Suprapubic skin (tissue), 4 donors: ENCODE data around the gene CYP4F2. TPM values are rescaled to one million over a fixed set of nuclear protein-coding genes. Genes with fewer than 3 reads are reported as not detected.

ENCODE experiments used
- DNase-seq, 2 donors: peaks; one replicate each; pipeline ENCODE4 v3.0.0-alpha.2; 2019; ENCODE audit warnings: low spot score in 2 of 2
- H3K27ac ChIP-seq: fragments of 200-600 bp; sonication (generic); one replicate; pipeline ENCODE4 v1.5.1; 2019
- H3K27me3 ChIP-seq: fragments of 200-600 bp; sonication (generic); one replicate; pipeline ENCODE4 v1.5.1; 2019
- H3K36me3 ChIP-seq: fragments of 200-600 bp; sonication (generic); one replicate; pipeline ENCODE4 v1.5.1; 2019
- H3K4me1 ChIP-seq: fragments of 200-600 bp; sonication (generic); one replicate; pipeline ENCODE4 v1.5.1; 2019
- H3K4me3 ChIP-seq: fragments of 200-600 bp; sonication (generic); one replicate; pipeline ENCODE4 v1.5.1; 2019; ENCODE audit warnings: mild to moderate bottlenecking
- H3K9me3 ChIP-seq: fragments of 200-600 bp; sonication (generic); one replicate; pipeline ENCODE4 v1.5.1; 2019
- EP300 ChIP-seq: sonication (generic); formaldehyde crosslinking; IDR thresholded peaks from one replicate; pipeline ENCODE4 v1.6.1; 2017; ENCODE audit warnings: antibody characterized with exemption
- POLR2A ChIP-seq, 2 donors: fragments of 450-650 bp; IDR thresholded peaks; one replicate each; pipeline ENCODE4 v1.6.1; 2017; ENCODE audit warnings: antibody characterized with exemption in 2 of 2, mild to moderate bottlenecking in 2 of 2, moderate library complexity in 2 of 2
- POLR2AphosphoS5 ChIP-seq, 3 donors: sonication (generic); formaldehyde crosslinking; IDR thresholded peaks; one replicate each; pipeline ENCODE4 v1.6.1; 2017; ENCODE audit warnings: antibody characterized with exemption in 3 of 3
- WGBS: methylation state at CpG from one replicate; pipeline ENCODE4 v1.1.5; 2018; 5-methylcytosine and 5-hydroxymethylcytosine counted together
- total RNA-seq, 4 donors: library from RNA; depleted of rRNA; stranded (reverse); fragments of >200 nt; gene quantifications; one replicate each; pipeline ENCODE4 v1.1.0, GENCODE V29; 2016
- TF ChIP-seq, protein P1 (sequence below), 2 donors: fragments of 200-600 bp in 1 of 2; fragments of 450-650 bp in 1 of 2; sonication (generic) in 1 of 2; IDR thresholded peaks; one replicate each; pipeline ENCODE4 v1.5.1; 2016 to 2019; ENCODE audit warnings: antibody characterized with exemption in 2 of 2, mild to moderate bottlenecking in 1 of 2, moderate library complexity in 1 of 2

Gene CYP4F2, protein sequence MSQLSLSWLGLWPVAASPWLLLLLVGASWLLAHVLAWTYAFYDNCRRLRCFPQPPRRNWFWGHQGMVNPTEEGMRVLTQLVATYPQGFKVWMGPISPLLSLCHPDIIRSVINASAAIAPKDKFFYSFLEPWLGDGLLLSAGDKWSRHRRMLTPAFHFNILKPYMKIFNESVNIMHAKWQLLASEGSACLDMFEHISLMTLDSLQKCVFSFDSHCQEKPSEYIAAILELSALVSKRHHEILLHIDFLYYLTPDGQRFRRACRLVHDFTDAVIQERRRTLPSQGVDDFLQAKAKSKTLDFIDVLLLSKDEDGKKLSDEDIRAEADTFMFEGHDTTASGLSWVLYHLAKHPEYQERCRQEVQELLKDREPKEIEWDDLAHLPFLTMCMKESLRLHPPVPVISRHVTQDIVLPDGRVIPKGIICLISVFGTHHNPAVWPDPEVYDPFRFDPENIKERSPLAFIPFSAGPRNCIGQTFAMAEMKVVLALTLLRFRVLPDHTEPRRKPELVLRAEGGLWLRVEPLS
- 10 to 100 TPM in 1 of 4 donors, 1 to 10 TPM in 3; 1.2 to 13.7 (median 3.3) TPM for total RNA-seq

DNA sequence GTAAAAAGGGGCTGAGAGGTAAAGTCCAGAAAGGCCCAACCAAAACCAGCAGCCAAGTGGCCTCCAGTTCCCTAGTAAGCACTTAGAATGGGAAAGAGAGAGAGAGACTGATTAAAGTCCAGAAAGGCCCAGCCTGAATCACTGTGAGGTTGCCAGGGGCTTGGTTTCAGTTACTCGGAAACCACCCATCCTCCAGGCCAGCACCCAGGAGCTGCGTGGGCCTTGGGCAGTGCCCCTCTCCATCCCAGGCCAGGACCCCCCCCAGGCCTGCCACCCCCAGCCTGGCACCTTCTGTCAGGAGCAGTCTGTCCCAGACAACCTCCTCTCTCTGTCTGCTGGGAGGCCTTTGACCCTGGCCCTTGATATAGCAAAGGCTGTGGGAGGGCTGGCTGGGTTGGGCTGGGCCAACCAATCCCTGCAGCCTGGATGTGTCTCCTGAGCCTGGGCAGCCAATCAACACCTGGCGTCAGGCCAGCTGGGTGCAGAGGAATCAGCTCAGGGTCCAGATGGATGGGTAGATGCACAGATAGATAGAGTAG is at the start of gene CYP4F2:
Gene CYP4F2 (minus strand): TSS at position 337 of the 539 bp plus-strand sequence. CDS start 463 bp downstream, outside the sequence.
- 72% methylated on average over 3 of the region's 3 CpGs for WGBS
- TF ChIP-seq POLR2AphosphoS5 (IDR thresholded peaks at IDR 0.05) (no peak), EP300 (no peak), POLR2A (IDR thresholded peaks at IDR 0.05) (no peak)
- TF ChIP-seq, protein P1, sequence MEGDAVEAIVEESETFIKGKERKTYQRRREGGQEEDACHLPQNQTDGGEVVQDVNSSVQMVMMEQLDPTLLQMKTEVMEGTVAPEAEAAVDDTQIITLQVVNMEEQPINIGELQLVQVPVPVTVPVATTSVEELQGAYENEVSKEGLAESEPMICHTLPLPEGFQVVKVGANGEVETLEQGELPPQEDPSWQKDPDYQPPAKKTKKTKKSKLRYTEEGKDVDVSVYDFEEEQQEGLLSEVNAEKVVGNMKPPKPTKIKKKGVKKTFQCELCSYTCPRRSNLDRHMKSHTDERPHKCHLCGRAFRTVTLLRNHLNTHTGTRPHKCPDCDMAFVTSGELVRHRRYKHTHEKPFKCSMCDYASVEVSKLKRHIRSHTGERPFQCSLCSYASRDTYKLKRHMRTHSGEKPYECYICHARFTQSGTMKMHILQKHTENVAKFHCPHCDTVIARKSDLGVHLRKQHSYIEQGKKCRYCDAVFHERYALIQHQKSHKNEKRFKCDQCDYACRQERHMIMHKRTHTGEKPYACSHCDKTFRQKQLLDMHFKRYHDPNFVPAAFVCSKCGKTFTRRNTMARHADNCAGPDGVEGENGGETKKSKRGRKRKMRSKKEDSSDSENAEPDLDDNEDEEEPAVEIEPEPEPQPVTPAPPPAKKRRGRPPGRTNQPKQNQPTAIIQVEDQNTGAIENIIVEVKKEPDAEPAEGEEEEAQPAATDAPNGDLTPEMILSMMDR (IDR thresholded peaks at IDR 0.05), result no peak
- Histone ChIP-seq H3K27me3 (peaks cover 23% of the 10 kb centered on the region), H3K4me1 (peaks cover 4% of the 10 kb centered on the region), H3K27ac (no peak within 1 kb of the TSS), H3K9me3 (peaks cover 1% of the 10 kb centered on the region), H3K4me3 (no peak within 1 kb of the TSS), H3K36me3 (no peaks in the 10 kb centered on the region)
- DNase-seq, result no peak

DNA sequence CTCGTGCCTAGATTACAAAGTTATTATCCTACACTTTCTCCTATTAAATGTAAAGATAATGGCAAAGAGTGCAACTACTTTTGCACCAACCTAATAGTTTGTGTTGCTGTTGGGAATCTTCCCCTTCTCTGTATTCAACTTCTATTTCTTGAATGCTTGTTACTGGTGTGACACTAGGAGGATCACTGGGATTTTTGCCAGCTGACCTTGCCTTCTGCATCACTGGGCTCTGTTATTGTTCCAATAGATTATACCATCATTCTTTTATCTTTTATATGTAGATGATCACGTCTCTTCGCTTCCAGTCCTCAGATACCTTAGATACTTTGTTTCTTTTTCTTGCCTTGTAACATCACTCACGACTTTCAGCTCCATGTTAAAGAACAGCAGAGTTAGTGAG is 47.4 kb upstream of the CYP4F2 start:
- no peak for DNase-seq
- TF ChIP-seq EP300, result no peak
- TF ChIP-seq, protein P1 (IDR thresholded peaks at IDR 0.05), result no peak
- TF ChIP-seq POLR2AphosphoS5 (IDR thresholded peaks at IDR 0.05), result no peak
- no peak for TF ChIP-seq POLR2A (IDR thresholded peaks at IDR 0.05)
- Histone ChIP-seq H3K36me3 (no peaks in the 10 kb centered on the region), H3K9me3 (peaks cover 16% of the 10 kb centered on the region), H3K4me1 (no peaks in the 10 kb centered on the region), H3K27me3 (peaks cover 20% of the 10 kb centered on the region), H3K4me3 (no peak overlapping the region), H3K27ac (no peak overlapping the region)
- 52% methylated on average over 4 of the region's 4 CpGs for WGBS

DNA sequence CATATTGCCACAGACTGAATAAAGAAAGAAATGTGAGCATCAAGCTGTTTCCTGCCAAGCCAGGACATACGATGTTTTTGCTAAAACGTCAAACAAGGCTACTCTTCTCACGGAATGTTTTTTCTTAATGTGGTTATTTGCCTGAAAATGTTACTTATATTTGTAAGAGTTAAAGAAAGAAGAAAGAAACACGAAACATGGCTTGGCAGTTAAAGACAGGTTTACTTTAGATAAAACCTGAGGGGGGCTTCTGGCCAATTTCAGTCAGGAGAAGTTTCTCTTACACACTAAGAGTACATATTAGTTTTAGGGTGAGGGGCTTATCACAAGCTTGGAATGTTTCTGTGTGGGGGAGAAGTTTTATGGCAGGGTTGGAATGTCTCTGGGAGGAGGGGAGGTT is 46.5 kb upstream of the CYP4F2 start:
- no peak for DNase-seq
- Histone ChIP-seq H3K27ac (no peak overlapping the region), H3K36me3 (no peaks in the 10 kb centered on the region), H3K27me3 (peaks cover 29% of the 10 kb centered on the region), H3K4me3 (no peak overlapping the region), H3K4me1 (no peaks in the 10 kb centered on the region), H3K9me3 (peaks cover 16% of the 10 kb centered on the region)
- 71% methylated on average over 4 of the region's 4 CpGs for WGBS
- TF ChIP-seq, protein P1 (IDR thresholded peaks at IDR 0.05), result no peak
- no peak for TF ChIP-seq EP300
- TF ChIP-seq POLR2AphosphoS5 (IDR thresholded peaks at IDR 0.05), result no peak
- TF ChIP-seq POLR2A (IDR thresholded peaks at IDR 0.05), result no peak

DNA sequence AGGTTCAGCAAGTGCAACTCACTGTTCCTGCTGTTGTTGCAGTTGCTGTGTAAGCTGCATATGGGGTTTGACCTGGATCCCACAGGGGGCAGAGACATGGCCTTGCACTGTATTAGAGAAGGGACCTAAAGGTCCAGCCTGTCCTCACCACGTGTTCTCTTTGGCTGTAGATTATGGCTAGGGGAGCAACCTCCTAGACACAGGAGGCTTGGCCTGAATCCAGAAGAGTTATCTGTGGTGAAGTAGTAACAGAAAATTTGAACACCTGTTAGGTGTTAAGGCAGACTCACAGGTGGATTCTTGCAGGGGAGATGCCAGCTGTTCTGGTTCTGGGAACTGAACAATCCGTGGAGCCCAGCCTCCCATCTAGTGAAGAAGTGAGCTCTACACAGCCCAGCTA is 39.9 kb upstream of the CYP4F2 start:
- H3K27ac ChIP-seq, result no peak overlapping the region
- no peak overlapping the region for H3K4me3 ChIP-seq
- H3K36me3 ChIP-seq, result no peaks in the 10 kb centered on the region
- TF ChIP-seq, protein P1 (IDR thresholded peaks at IDR 0.05), result no peak
- TF ChIP-seq POLR2AphosphoS5 (IDR thresholded peaks at IDR 0.05), result no peak
- 84% methylated on average over 2 of the region's 2 CpGs for WGBS
- no peaks in the 10 kb centered on the region for H3K9me3 ChIP-seq
- no peak for DNase-seq
- H3K27me3 ChIP-seq, result peaks cover 41% of the 10 kb centered on the region
- H3K4me1 ChIP-seq, result peaks cover 18% of the 10 kb centered on the region

DNA sequence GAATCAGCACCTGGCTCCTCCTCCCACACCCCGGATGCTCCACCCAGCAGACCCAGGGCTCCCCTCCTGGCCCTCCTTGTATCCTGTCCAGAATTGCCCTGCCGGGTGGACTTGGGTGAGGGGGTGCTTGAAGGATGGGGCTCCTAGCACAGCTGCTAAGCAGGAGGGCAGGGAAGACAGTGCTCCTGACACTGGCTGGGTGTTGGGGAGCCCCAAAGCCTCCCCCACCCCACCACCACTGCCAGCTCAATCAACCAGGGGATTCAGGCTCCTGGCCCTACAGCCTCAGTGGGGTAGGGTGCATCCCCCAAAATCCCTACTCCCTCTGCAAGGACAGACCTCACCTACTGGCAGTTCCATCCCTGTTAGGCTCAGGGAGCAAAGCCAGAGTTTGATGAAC is 39.1 kb upstream of the CYP4F2 start:
- TF ChIP-seq EP300 (no peak), POLR2AphosphoS5 (IDR thresholded peaks at IDR 0.05) (no peak), POLR2A (IDR thresholded peaks at IDR 0.05) (no peak)
- TF ChIP-seq, protein P1 (IDR thresholded peaks at IDR 0.05), result no peak

More for the DNA sequence above, 39.1 kb upstream of the CYP4F2 start:
- H3K36me3 ChIP-seq, result no peaks in the 10 kb centered on the region
- peaks cover 18% of the 10 kb centered on the region for H3K4me1 ChIP-seq
- no peaks in the 10 kb centered on the region for H3K9me3 ChIP-seq
- no peak for DNase-seq
- peaks cover 35% of the 10 kb centered on the region for H3K27me3 ChIP-seq
- no peak overlapping the region for H3K4me3 ChIP-seq
- WGBS, result 80% methylated on average over 2 of the region's 2 CpGs
- H3K27ac ChIP-seq, result no peak overlapping the region
